Measurements from ENCODE around the gene NCR2. TPM values are rescaled to one million over a fixed set of nuclear protein-coding genes. Genes with fewer than 3 reads are reported as not detected.

Gene NCR2
- total RNA-seq, 1 experiment from 2014 or later = not detected

GRCh38 chr6:41321183-41321582, 14.2 kb upstream of the NCR2 start:
- Histone ChIP-seq H4K20me1 (ENCODE audit: insufficient read depth) (no peaks in the 10 kb centered on the region), H3K79me2 (ENCODE audit: low read depth) (no peaks in the 10 kb centered on the region), H3K4me3 (no peak overlapping the region), H3K27ac (no peak overlapping the region), H3K27me3 (ENCODE audit: insufficient read depth, low read depth) (peaks cover 20% of the 10 kb centered on the region), H3K36me3 (ENCODE audit: low read depth) (no peaks in the 10 kb centered on the region), H3K4me2 (no peak overlapping the region), H2AFZ (no peak overlapping the region), H3F3A (ENCODE audit: insufficient read depth, low read depth) (no peaks in the 10 kb centered on the region), H3K9me2 (ENCODE audit: insufficient read depth) (no peaks in the 10 kb centered on the region), H3K9me3 (ENCODE audit: insufficient read depth, low read depth) (no peaks in the 10 kb centered on the region), H3K4me1 (replicated peaks; ENCODE audit: insufficient read depth) (peaks cover 11% of the 10 kb centered on the region)
- BruUV-seq (replicated peaks) = no TSS peak
- intact Hi-C loops (cut with micrococcal nuclease; ENCODE audit: unreplicated experiment) = no loop called here
- POLR2A ChIA-PET (ENCODE audit: unreplicated experiment) = no interaction called here
- DNase-seq = no peak
- CTCF ChIA-PET = interaction anchor here (0.8 to 0.9 kb wide), 2 partner anchors 14 to 15 kb away, joined by 3 to 4 read pairs; no protein-coding TSS in a partner anchor
- TF ChIP-seq EZH2 (IDR thresholded peaks at IDR 0.05; ENCODE audit: low read depth) = no peak
- TF ChIP-seq, protein P1, sequence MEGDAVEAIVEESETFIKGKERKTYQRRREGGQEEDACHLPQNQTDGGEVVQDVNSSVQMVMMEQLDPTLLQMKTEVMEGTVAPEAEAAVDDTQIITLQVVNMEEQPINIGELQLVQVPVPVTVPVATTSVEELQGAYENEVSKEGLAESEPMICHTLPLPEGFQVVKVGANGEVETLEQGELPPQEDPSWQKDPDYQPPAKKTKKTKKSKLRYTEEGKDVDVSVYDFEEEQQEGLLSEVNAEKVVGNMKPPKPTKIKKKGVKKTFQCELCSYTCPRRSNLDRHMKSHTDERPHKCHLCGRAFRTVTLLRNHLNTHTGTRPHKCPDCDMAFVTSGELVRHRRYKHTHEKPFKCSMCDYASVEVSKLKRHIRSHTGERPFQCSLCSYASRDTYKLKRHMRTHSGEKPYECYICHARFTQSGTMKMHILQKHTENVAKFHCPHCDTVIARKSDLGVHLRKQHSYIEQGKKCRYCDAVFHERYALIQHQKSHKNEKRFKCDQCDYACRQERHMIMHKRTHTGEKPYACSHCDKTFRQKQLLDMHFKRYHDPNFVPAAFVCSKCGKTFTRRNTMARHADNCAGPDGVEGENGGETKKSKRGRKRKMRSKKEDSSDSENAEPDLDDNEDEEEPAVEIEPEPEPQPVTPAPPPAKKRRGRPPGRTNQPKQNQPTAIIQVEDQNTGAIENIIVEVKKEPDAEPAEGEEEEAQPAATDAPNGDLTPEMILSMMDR (conservative IDR thresholded peaks at IDR 0.05) = no peak

- intact Hi-C loops (cut with micrococcal nuclease; ENCODE audit: unreplicated experiment) = no loop called here
- TF ChIP-seq, protein P1 (conservative IDR thresholded peaks at IDR 0.05) = no peak
- TF ChIP-seq EZH2 (IDR thresholded peaks at IDR 0.05; ENCODE audit: low read depth) = no peak
- POLR2A ChIA-PET (ENCODE audit: unreplicated experiment) = no interaction called here
- H3K9me3 ChIP-seq (ENCODE audit: insufficient read depth, low read depth) = no peaks in the 10 kb centered on the region
- no peak overlapping the region for H3K4me3 ChIP-seq
- BruUV-seq (replicated peaks) = no TSS peak
- H3K27ac ChIP-seq = no peak overlapping the region
- CTCF ChIA-PET = no interaction called here
- no peaks in the 10 kb centered on the region for H3K9me2 ChIP-seq (ENCODE audit: insufficient read depth)
- H2AFZ ChIP-seq = no peak overlapping the region
- peaks cover under 1% of the 10 kb centered on the region; the same call in 1 of the 2 replicates for H3K4me1 ChIP-seq (replicated peaks; ENCODE audit: insufficient read depth)
- no peaks in the 10 kb centered on the region for H3F3A ChIP-seq (ENCODE audit: insufficient read depth, low read depth)
- H3K36me3 ChIP-seq (ENCODE audit: low read depth) = no peaks in the 10 kb centered on the region
- DNase-seq = no peak
- H3K79me2 ChIP-seq (ENCODE audit: low read depth) = no peaks in the 10 kb centered on the region
- no peak overlapping the region for H3K4me2 ChIP-seq
- H3K27me3 ChIP-seq (ENCODE audit: insufficient read depth, low read depth) = peaks cover 44% of the 10 kb centered on the region
- H4K20me1 ChIP-seq (ENCODE audit: insufficient read depth) = no peaks in the 10 kb centered on the region
Observed at GRCh38 chr6:41325446-41326066, 9.9 kb upstream of the NCR2 start.

DNA sequence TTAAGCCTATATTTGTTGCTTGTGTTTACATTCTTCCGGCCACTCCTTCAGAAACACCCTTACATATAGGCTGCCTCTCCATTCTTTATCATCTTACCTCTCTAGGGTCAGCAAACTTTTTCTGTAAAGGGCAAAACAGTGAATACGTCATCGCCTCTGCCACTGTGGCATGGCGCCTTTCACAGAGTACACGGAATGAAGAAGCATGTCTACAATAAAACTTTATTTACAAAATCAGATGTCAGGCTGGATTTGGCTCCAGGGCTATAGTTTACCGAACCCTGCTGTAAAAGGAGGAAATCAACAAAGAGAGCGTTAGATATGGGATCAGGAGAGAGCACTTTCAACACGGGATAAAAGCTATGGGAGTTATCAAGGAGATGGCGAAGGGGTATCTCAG, 9.3 kb upstream of the NCR2 start:
- no peak overlapping the region for H3K27ac ChIP-seq
- ChIA-PET CTCF (no interaction called here), POLR2A (ENCODE audit: unreplicated experiment) (no interaction called here)
- H3K4me3 ChIP-seq = no peak overlapping the region
- H3K27me3 ChIP-seq (ENCODE audit: insufficient read depth, low read depth) = peaks cover 48% of the 10 kb centered on the region
- intact Hi-C loops (cut with micrococcal nuclease; ENCODE audit: unreplicated experiment) = no loop called here
- no peaks in the 10 kb centered on the region for H3K9me2 ChIP-seq (ENCODE audit: insufficient read depth)
- H3K36me3 ChIP-seq (ENCODE audit: low read depth) = no peaks in the 10 kb centered on the region
- H4K20me1 ChIP-seq (ENCODE audit: insufficient read depth) = no peaks in the 10 kb centered on the region
- no peaks in the 10 kb centered on the region for H3F3A ChIP-seq (ENCODE audit: insufficient read depth, low read depth)
- no peaks in the 10 kb centered on the region for H3K4me1 ChIP-seq (replicated peaks; ENCODE audit: insufficient read depth)
- no peak overlapping the region for H2AFZ ChIP-seq
- no TSS peak for BruUV-seq (replicated peaks)
- H3K9me3 ChIP-seq (ENCODE audit: insufficient read depth, low read depth) = no peaks in the 10 kb centered on the region
- H3K79me2 ChIP-seq (ENCODE audit: low read depth) = no peaks in the 10 kb centered on the region
- no peak overlapping the region for H3K4me2 ChIP-seq
- TF ChIP-seq, protein P1 (conservative IDR thresholded peaks at IDR 0.05) = no peak
- TF ChIP-seq EZH2 (IDR thresholded peaks at IDR 0.05; ENCODE audit: low read depth) = no peak
- no peak for DNase-seq

Data from PC-9 (cell line).